ENCODE measurements around the gene ERGIC3.

The ERGIC3 gene

GRCh38 chr20:35604449-35604747 is 62.5 kb downstream of the ERGIC3 start:
- no peak for DNase-seq (ENCODE audit: low read depth)
- TF ChIP-seq CTCF (IDR thresholded peaks at IDR 0.05; ENCODE audit: control insufficient read depth, extremely low read depth, insufficient read depth): peak; percentile 27; the same call in 1 of the 2 replicates
- H3K4me3 ChIP-seq (ENCODE audit: low read depth, low read length): no peak overlapping the region

GRCh38 chr20:35606127-35606526 is 64.2 kb downstream of the ERGIC3 start:
- no peak for DNase-seq (ENCODE audit: low read depth)
- TF ChIP-seq CTCF (IDR thresholded peaks at IDR 0.05; ENCODE audit: control insufficient read depth, extremely low read depth, insufficient read depth): no peak
- H3K4me3 ChIP-seq (ENCODE audit: low read depth, low read length): no peak overlapping the region

Data from LNCaP clone FGC (cell line).